Skeletal muscle satellite cell (primary cell): ENCODE measurements around the gene ASB18.

Source experiments
- H3K27me3 ChIP-seq: 2 replicates; pipeline ENCODE4 v1.7.0; 2013; ENCODE audit warnings: low read length; ENCODE audit not compliant: control insufficient read depth, insufficient read depth
- H3K36me3 ChIP-seq: 2 replicates; pipeline ENCODE4 v1.7.0; 2013; ENCODE audit warnings: mild to moderate bottlenecking, control low read depth, low read length; ENCODE audit not compliant: insufficient read depth
- H3K4me1 ChIP-seq: 2 replicates; pipeline ENCODE4 v1.7.0; 2013; ENCODE audit warnings: low read length; ENCODE audit not compliant: control insufficient read depth, insufficient read depth
- H3K4me2 ChIP-seq: 2 replicates; pipeline ENCODE4 v1.7.0; 2013; ENCODE audit warnings: mild to moderate bottlenecking, low read length
- H3K4me3 ChIP-seq: 2 replicates; pipeline ENCODE4 v1.7.0; 2013; ENCODE audit warnings: low read length
- H3K9ac ChIP-seq: 2 replicates; pipeline ENCODE4 v1.7.0; 2013; ENCODE audit warnings: mild to moderate bottlenecking, low read depth, low read length, moderate library complexity
- H3K9me3 ChIP-seq: replicated peaks from 2 replicates; pipeline ENCODE4 v1.7.0; 2013; ENCODE audit warnings: mild to moderate bottlenecking, control low read depth, low read length

Gene ASB18

GRCh38 chr2:236215196-236215595 lies 49.0 kb downstream of the ASB18 start:
- Histone ChIP-seq H3K4me1 (no peaks in the 10 kb centered on the region), H3K4me2 (no peak overlapping the region), H3K4me3 (no peak overlapping the region), H3K9ac (no peak overlapping the region), H3K27me3 (peaks cover 3% of the 10 kb centered on the region), H3K9me3 (no peaks in the 10 kb centered on the region), H3K36me3 (no peaks in the 10 kb centered on the region)

GRCh38 chr2:236214376-236214995 lies 49.7 kb downstream of the ASB18 start:
- no peaks in the 10 kb centered on the region for H3K36me3 ChIP-seq
- H3K4me1 ChIP-seq = no peaks in the 10 kb centered on the region
- H3K9ac ChIP-seq = no peak overlapping the region
- H3K9me3 ChIP-seq = no peaks in the 10 kb centered on the region
- H3K4me3 ChIP-seq = no peak overlapping the region
- H3K4me2 ChIP-seq = no peak overlapping the region
- peaks cover 3% of the 10 kb centered on the region for H3K27me3 ChIP-seq

GRCh38 chr2:236211296-236211695 lies 52.9 kb downstream of the ASB18 start:
- Histone ChIP-seq H3K9ac (no peak overlapping the region), H3K27me3 (peaks cover 3% of the 10 kb centered on the region), H3K4me1 (no peaks in the 10 kb centered on the region), H3K36me3 (no peaks in the 10 kb centered on the region), H3K4me3 (no peak overlapping the region), H3K9me3 (no peaks in the 10 kb centered on the region), H3K4me2 (no peak overlapping the region)

- H3K4me3 ChIP-seq = no peak overlapping the region
- H3K36me3 ChIP-seq = no peaks in the 10 kb centered on the region
- no peak overlapping the region for H3K9ac ChIP-seq
- H3K9me3 ChIP-seq = no peaks in the 10 kb centered on the region
- peaks cover 3% of the 10 kb centered on the region for H3K27me3 ChIP-seq
- no peaks in the 10 kb centered on the region for H3K4me1 ChIP-seq
- no peak overlapping the region for H3K4me2 ChIP-seq
These were observed 53.7 kb downstream of the ASB18 start for GRCh38 chr2:236210536-236210935.

- Histone ChIP-seq H3K4me1 (no peaks in the 10 kb centered on the region), H3K9me3 (no peaks in the 10 kb centered on the region), H3K9ac (no peak overlapping the region), H3K4me2 (no peak overlapping the region), H3K27me3 (peaks cover 3% of the 10 kb centered on the region), H3K36me3 (no peaks in the 10 kb centered on the region), H3K4me3 (no peak overlapping the region)
These were observed 54.2 kb downstream of the ASB18 start for GRCh38 chr2:236209996-236210395.

- H3K4me1 ChIP-seq = no peaks in the 10 kb centered on the region
- no peak overlapping the region for H3K4me2 ChIP-seq
- no peak overlapping the region for H3K4me3 ChIP-seq
- H3K9ac ChIP-seq = no peak overlapping the region
- peaks cover 3% of the 10 kb centered on the region for H3K27me3 ChIP-seq
- no peaks in the 10 kb centered on the region for H3K36me3 ChIP-seq
- no peaks in the 10 kb centered on the region for H3K9me3 ChIP-seq
These were observed 54.7 kb downstream of the ASB18 start for GRCh38 chr2:236209535-236209934.

GRCh38 chr2:236208019-236208926 lies 55.9 kb downstream of the ASB18 start:
- no peaks in the 10 kb centered on the region for H3K9me3 ChIP-seq
- no peak overlapping the region for H3K9ac ChIP-seq
- H3K27me3 ChIP-seq = peaks cover 3% of the 10 kb centered on the region
- H3K4me2 ChIP-seq = no peak overlapping the region
- H3K4me3 ChIP-seq = no peak overlapping the region
- H3K36me3 ChIP-seq = no peaks in the 10 kb centered on the region
- H3K4me1 ChIP-seq = no peaks in the 10 kb centered on the region

GRCh38 chr2:236207472-236207871 lies 56.7 kb downstream of the ASB18 start:
- Histone ChIP-seq H3K9me3 (no peaks in the 10 kb centered on the region), H3K9ac (no peak overlapping the region), H3K36me3 (no peaks in the 10 kb centered on the region), H3K27me3 (peaks cover 3% of the 10 kb centered on the region), H3K4me2 (no peak overlapping the region), H3K4me3 (no peak overlapping the region), H3K4me1 (no peaks in the 10 kb centered on the region)

GRCh38 chr2:236205867-236206645 lies 58.1 kb downstream of the ASB18 start:
- Histone ChIP-seq H3K4me1 (no peaks in the 10 kb centered on the region), H3K4me3 (no peak overlapping the region), H3K36me3 (no peaks in the 10 kb centered on the region), H3K9me3 (no peaks in the 10 kb centered on the region), H3K27me3 (no peaks in the 10 kb centered on the region), H3K9ac (no peak overlapping the region), H3K4me2 (no peak overlapping the region)

- Histone ChIP-seq H3K4me3 (no peak overlapping the region), H3K4me1 (no peaks in the 10 kb centered on the region), H3K4me2 (no peak overlapping the region), H3K36me3 (no peaks in the 10 kb centered on the region), H3K27me3 (no peaks in the 10 kb centered on the region), H3K9me3 (no peaks in the 10 kb centered on the region), H3K9ac (no peak overlapping the region)
These were observed 59.3 kb downstream of the ASB18 start for GRCh38 chr2:236204953-236205352.

- Histone ChIP-seq H3K4me2 (no peak overlapping the region), H3K27me3 (no peaks in the 10 kb centered on the region), H3K9me3 (no peaks in the 10 kb centered on the region), H3K36me3 (no peaks in the 10 kb centered on the region), H3K9ac (no peak overlapping the region), H3K4me3 (no peak overlapping the region), H3K4me1 (no peaks in the 10 kb centered on the region)
These were observed 63.8 kb downstream of the ASB18 start for GRCh38 chr2:236200378-236200777.
